Measurements from ENCODE around the gene AHNAK2. TPM values are rescaled to one million over a fixed set of nuclear protein-coding genes. Genes with fewer than 3 reads are reported as not detected.

Gene AHNAK2
- total RNA-seq, 1 donor from 2014 or later: 15.7 TPM

GRCh38 chr14:105012171-105012985, 34.2 kb upstream of the AHNAK2 start:
- DNase-seq (ENCODE audit: low spot score): no peak

GRCh38 chr14:105011312-105011990, 33.3 kb upstream of the AHNAK2 start:
- DNase-seq (ENCODE audit: low spot score): no peak

- no peak for DNase-seq (ENCODE audit: low spot score)
Measured at GRCh38 chr14:105010891-105011291, 32.7 kb upstream of the AHNAK2 start.

GRCh38 chr14:105010106-105010505, 31.9 kb upstream of the AHNAK2 start:
- DNase-seq (ENCODE audit: low spot score): no peak

GRCh38 chr14:105007593-105008264, 29.6 kb upstream of the AHNAK2 start:
- no peak for DNase-seq (ENCODE audit: low spot score)

GRCh38 chr14:105006831-105007592, 28.8 kb upstream of the AHNAK2 start:
- no peak for DNase-seq (ENCODE audit: low spot score)

- no peak for DNase-seq (ENCODE audit: low spot score)
Measured at GRCh38 chr14:105005929-105006830, 28.0 kb upstream of the AHNAK2 start.

GRCh38 chr14:105005329-105005928, 27.3 kb upstream of the AHNAK2 start:
- no peak for DNase-seq (ENCODE audit: low spot score)

GRCh38 chr14:104999361-104999760, 21.2 kb upstream of the AHNAK2 start:
- no peak for DNase-seq (ENCODE audit: low spot score)

- DNase-seq (ENCODE audit: low spot score): no peak
Measured at GRCh38 chr14:104998801-104999200, 20.6 kb upstream of the AHNAK2 start.

GRCh38 chr14:104996483-104996882, 18.3 kb upstream of the AHNAK2 start:
- no peak for DNase-seq (ENCODE audit: low spot score)

GRCh38 chr14:104996032-104996431, 17.9 kb upstream of the AHNAK2 start:
- no peak for DNase-seq (ENCODE audit: low spot score)

GRCh38 chr14:104994978-104995377, 16.8 kb upstream of the AHNAK2 start:
- DNase-seq (ENCODE audit: low spot score): no peak

- DNase-seq (ENCODE audit: low spot score): no peak
Measured at GRCh38 chr14:104993808-104994591, 15.8 kb upstream of the AHNAK2 start.

GRCh38 chr14:104993306-104993705, 15.1 kb upstream of the AHNAK2 start:
- DNase-seq (ENCODE audit: low spot score): no peak

- no peak for DNase-seq (ENCODE audit: low spot score)
Measured at GRCh38 chr14:104992501-104992900, 14.3 kb upstream of the AHNAK2 start.

- DNase-seq (ENCODE audit: low spot score): no peak
Measured at GRCh38 chr14:104991896-104992230, 13.7 kb upstream of the AHNAK2 start.

GRCh38 chr14:104989951-104990303, 11.8 kb upstream of the AHNAK2 start:
- no peak for DNase-seq (ENCODE audit: low spot score)

GRCh38 chr14:104989236-104989950, 11.2 kb upstream of the AHNAK2 start:
- DNase-seq (ENCODE audit: low spot score): no peak
